Measurements from ENCODE around the gene FRMD4A.

DNA sequence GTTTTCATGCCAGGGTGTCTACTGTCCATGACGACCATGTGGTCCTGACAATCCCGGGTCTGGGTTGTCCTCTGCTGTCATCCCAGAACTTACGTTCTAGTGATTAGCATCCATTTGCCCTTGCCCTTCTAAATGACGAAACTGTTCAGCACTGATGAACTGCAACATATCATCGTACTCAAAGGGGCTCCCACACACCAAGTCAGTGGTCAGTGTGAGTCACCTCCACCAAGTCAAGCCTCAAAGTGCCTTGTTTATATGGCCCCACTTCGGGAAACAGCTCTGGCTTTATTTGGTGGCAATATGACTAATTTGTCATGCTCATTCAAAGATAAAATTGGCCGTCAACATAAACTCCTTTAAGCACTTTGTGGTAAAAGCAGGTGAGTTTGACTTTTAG lies 110.7 kb downstream of the FRMD4A start:
- TF ChIP-seq, protein P1, sequence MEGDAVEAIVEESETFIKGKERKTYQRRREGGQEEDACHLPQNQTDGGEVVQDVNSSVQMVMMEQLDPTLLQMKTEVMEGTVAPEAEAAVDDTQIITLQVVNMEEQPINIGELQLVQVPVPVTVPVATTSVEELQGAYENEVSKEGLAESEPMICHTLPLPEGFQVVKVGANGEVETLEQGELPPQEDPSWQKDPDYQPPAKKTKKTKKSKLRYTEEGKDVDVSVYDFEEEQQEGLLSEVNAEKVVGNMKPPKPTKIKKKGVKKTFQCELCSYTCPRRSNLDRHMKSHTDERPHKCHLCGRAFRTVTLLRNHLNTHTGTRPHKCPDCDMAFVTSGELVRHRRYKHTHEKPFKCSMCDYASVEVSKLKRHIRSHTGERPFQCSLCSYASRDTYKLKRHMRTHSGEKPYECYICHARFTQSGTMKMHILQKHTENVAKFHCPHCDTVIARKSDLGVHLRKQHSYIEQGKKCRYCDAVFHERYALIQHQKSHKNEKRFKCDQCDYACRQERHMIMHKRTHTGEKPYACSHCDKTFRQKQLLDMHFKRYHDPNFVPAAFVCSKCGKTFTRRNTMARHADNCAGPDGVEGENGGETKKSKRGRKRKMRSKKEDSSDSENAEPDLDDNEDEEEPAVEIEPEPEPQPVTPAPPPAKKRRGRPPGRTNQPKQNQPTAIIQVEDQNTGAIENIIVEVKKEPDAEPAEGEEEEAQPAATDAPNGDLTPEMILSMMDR (IDR thresholded peaks at IDR 0.05) = no peak
- no peak for TF ChIP-seq POLR2A (IDR thresholded peaks at IDR 0.05)

Data from heart left ventricle (tissue), 13 donors.